Globus pallidus (tissue), 1 donor: Measurements from ENCODE around the gene CLCNKA.

ENCODE experiments used
- DNase-seq: peaks from one replicate; pipeline ENCODE4 v3.0.0-alpha.2; 2015; ENCODE audit warnings: low spot score

Gene CLCNKA

DNA sequence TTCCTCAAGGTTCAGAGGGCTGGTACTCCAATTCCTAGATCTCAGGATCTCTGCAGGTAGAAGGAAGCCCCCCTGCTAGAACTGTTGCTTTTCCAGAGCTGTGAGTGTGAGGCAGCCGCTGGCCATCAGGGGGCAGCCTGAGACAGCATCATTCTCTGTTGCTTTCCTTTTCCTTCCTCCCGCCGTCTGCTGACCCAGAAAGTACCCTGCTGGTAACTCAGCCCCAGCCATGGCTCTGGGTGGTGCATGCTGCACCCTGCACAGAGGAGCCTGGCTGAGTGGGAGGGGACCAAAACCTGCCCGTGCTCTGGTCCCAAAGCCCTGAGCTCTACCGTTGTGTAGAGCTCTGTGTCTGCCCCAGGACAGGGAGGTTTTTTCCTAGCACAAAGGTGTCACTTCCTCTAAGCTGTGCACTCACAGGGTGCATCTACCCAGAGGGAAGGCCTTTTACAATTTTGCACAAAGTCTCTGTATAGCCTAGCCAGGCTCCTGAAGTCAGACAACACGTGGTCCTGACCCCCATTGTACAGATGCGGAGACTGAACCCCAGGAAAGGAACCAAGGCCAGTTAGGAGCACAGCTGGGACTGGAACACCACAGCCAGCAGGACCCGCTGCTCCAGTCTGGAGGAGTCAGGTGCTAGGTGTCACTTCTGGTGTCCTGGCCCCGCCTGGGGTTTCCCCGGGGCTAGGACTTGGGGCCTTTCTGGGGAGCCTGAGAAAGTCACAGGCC, 57.3 kb downstream of the CLCNKA start:
- peak; percentile 65 for DNase-seq

DNA sequence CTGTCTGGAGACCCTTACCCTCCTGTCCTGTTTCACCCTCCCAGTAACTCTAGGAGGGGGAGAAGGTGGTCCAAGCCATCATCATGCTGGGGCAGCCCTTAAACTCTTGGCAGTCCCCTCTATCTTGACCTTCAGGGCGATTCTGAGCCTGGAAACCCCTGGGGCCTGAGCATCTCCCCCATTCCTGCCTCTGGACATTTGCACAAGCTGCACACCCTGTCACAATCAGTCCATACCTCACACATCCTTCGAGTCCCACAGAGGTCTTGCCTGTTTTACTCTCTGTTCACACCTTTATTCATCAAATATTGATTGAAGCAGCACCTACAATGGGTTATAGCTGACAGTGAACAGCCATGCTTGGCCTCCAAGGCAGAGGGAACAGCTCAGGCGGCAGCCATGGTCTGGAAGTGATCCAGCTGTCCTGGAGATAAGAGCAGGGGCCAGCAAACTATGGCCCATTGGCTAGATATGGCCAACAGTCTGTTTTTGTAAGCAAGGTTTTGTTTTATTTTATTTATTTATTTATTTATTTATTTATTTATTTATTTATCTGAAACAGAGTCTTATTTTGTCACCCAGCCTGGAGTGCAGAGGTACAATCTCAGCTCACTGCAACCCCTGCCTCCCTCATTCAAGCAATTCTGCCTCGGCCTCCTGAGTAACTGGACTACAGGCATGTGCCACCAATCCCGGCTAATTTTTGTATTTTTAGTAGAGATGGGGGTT, 58.8 kb downstream of the CLCNKA start:
- no peak for DNase-seq

DNA sequence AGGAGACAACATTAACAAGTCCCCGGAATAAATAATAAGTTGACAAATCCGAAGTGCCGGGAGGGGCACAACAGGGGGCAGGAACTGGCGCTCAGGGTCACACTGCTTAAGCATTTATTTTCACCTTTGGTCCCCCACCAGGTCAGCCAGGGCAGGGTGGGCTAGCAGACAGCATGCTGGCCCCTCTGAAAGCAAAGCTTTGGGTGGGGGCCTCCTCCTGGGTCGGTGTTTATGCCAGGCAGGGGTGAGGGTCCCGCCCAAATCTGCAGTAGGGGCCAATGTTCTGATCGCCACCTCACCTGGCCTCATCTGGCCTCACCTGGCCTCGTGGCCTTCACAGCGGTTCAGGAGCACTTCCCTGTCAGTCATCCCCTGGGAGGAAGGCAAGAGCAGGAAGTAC, 59.8 kb downstream of the CLCNKA start:
- no peak for DNase-seq

DNA sequence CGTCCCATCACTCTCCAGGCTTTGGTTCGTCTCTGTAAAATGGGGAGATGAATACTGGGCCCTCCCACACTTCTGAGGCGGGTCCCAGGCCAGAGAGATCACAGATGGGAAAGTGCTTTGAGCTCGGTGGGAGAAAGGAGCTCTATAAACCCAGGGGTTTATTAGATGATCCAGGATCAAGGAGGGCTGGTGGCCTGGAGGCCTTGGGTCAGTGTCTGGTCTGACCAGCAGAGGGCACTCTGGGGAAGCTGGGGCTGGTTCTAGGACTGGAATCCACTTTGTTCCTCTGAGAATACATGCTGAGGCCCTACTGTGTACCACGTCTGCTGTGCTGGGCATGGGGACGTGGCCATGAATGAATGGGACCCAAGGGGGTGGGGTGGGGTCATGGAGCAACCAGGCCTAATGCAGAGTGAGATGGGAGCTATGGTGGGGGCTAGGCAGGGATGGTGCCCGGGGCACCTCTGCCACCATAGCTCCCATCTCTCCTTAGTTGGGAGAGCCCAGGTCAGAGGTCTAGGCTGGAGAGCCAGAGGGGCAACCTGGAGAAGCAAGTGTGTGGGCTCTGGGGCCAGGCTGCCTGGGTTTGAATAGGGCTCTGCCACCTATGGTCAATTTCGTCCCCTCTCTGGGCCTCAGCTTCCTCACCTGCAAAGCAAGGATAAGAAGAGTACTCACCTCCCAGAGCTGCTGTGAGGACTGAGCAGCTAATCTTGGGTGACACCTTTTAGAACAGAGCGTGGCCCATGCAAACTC, 60.6 kb downstream of the CLCNKA start:
- DNase-seq = no peak

DNA sequence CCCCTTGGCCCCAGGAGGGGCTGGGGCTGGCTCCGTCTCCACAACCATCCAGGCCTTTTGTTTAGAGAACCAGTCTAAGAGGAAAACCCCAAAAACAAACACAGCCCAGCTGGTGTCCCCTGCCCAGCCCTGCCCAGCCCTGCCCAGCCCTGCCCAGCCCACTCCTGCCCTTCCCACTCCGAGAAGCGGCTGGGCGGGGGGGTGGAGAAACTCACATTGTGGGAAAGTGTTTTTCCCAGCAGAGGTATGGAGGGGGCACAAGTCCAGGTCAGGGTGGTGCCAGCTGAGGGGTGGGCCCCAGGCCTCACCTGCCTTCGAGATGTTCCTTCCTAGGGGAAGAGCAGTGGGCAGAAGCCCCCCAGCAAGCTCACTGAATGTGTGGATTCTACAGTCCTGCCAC, 61.6 kb downstream of the CLCNKA start:
- no peak for DNase-seq
